HG03097 (cell line): ENCODE results near the gene CARMIL1.
A peak's percentile ranks its signal among the peaks of the same experiment; 100 is the strongest.
"Not testable (repeated sequence)": the region's sequence is repeated elsewhere in the genome, so short reads cannot be mapped to it uniquely, and the experiment has no call there.

Experiments used
- ATAC-seq: cut with Tn5 transposase; IDR thresholded peaks from one replicate; pipeline ENCODE4 v1.9.1; 2021; ENCODE audit not compliant: unreplicated experiment, low FRiP score

Gene CARMIL1

DNA sequence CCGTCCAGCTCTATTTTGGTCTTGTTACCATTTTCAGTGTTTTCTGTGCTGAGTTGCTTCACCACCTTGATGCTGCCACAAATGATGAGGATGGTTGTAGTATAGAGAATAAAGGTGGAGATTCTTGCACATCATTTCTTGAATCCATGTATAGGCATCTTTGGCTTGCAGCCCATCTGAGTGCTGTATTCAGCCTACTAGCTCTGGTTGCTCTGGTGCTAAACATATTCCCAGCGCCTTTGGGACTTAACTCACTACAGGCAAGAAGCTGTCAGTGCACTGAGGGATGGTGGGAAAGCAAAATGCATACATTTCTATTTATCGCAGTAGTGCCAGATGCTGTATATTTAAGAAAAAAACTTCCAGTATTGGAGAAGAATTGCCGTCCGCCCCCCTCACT is 86.0 kb downstream of the CARMIL1 start:
- ATAC-seq, result no peak

DNA sequence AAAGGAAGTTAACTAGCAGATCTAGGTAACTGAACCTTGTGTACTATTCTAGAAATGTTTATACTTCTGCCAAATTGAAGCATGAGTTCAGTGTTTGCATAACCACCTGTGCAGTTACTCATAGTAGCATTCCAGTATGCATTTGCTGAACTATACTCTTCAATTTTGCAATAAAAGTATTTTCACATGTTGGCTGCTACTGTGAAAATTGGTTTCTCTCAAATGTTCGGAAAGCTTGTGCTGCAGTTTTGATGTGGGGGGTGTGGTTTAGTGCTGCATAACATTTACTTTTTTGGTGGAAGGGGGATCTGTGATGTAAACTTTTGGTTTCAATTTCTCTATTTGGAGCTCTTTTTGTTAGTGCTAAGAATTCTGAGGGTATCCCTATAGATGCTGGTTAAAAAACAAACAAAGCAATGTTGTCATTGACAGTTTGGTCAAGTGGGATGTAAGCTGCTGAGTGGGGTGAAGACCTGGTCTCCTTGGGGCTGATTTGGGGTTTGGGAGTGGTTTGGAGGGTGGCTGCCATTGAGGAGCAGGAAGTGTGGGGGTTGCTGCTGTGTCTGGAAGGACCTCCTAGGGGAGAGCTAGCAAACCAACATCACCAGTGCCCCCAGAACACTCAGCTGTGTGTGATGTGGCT is 87.8 kb downstream of the CARMIL1 start:
- ATAC-seq, result peak; percentile 37

DNA sequence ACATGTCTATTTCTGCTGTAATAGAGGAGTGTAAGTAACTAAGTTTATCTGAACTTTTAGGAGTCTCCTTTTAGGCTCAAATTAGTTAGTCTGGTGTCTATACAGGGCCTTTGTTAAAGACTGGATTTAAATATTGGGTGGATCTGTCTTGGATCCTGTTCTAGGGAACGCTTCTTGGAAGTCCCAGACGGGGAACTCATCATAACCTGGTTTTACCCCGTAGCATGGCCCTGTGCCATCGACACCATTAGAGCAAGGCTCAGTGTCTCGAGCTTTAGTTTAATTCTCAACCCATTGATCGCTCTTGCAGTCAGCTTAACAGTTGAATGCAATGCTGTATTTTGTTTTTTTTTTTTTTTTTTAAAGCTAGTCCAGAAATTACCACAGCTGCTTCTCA is 89.9 kb downstream of the CARMIL1 start:
- no peak for ATAC-seq

DNA sequence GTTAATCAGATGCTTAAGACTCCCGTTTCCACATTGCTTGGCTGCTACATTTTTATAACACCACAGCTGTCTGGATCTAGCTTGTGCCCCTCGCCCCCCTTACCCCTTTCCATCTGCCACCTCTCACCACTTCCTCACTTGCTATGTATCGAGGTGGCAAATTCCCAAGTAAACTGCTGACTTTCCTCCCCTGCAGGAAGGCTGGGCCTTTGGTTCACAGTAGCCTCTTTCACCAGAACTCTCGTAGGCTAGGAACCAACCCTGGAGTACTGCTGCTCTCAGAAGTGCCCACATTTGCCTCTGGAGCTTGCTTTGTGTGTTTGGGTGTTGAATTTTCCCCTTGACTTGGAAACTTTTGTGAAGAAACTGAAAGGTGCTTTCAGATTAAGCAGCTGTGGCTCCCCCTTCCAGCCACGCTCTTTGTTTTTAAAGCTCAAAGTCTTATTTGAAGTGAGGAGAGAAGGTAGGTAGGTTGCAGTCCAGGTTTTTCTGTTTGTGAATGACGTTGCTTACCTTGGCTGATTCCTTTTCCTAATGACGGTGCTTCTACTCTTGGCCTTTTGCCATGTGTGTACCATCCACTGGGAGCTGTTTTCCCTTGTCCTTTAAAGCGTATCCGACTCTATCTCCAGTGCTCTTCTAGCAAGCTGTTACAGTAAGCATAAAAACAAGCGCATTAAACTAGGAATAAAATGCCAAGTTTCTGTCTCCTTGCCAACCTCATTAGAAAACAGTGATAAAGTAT is 90.4 kb downstream of the CARMIL1 start:
- no peak for ATAC-seq

DNA sequence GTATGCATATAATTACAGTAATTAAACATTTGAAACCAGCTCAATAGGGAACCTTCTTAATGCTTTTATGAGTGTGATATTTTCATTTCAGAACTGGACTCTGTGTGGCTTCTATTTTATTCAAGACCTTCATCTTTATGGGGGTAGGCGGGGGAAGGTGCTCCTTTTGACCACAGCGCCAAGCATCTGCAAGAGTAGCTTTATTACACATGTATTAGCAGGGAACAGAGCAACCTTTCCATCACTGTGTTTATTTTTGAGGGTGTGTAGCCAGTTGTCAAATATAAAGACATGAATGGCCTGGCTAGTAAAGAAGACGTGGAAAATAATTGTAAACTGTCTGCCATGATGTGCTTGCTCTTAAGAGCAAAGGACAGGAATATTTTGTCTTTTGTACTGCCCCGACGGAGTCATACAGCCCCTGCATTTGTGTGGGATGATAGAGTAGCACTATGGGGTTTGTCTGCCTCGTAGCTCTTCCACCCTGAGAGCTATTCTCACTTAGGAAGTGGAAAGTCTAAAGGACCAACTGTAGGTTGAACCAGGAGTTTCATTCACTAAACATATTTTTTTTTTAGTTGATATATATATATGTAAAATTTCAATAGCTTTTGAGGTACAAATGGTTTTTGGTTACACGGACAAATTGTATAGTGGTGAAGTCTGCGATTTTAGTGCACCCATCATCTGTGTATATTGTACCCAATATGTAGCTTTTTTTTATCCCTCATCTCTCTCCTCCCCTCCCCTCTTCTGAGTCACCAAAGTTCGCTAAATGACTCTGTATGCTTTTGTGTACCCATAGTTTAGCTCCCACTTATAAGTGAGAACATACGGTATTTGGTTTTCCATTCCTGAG is 91.2 kb downstream of the CARMIL1 start:
- ATAC-seq, result no peak

DNA sequence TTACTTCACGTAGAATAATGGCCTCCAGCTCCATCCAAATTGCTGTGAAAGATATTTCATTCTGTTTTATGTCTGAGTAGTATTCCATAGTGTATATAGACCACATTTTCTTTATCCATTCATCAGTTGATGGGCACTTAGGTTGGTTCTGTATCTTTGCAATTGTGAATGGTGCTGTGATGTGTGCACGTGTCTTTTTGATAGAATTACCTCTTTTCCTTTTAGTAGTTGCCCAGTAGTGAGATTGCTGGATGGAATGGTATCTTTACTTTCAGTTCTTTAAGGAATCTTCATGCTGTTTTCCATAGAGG is 91.8 kb downstream of the CARMIL1 start:
- no peak for ATAC-seq

DNA sequence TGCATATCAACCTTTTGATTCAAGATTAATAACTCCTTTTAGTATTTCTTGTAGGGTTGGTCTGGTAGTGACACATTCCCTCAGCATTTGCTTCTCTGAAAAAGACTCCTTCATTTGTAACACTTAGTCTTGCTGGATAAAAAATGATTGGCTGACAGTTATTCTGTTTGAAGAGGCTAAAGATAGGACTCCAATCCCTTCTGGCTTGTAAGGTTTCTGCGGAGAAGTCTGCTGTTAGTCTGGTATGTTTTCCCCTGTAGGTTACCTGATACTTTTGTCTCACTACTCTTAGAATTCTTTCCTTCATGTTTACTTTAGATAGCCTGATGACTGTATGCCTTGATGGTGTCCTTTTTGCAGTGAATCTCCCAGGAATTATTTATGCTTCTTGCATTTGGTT is 96.0 kb downstream of the CARMIL1 start:
- no peak for ATAC-seq

DNA sequence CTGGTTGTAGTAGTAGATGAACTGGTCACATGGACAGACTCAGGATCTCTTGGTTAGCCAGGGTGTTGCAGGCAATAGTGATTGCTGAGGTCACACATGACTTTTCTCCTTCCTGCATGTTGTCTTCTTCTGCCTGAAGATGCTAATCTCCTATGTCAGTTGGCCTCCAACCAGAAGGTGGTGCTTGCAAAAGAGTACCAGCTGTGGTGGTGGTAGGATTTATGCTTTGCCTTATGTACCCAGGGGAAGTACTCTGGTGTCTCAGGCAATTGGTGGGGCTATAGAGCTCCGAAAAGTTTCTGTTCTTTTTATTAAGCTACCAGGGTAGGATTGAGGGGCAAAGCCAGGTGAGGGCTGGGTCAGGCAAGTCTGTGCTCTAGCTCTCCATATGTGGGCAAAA is 98.5 kb downstream of the CARMIL1 start:
- ATAC-seq, result no peak

DNA sequence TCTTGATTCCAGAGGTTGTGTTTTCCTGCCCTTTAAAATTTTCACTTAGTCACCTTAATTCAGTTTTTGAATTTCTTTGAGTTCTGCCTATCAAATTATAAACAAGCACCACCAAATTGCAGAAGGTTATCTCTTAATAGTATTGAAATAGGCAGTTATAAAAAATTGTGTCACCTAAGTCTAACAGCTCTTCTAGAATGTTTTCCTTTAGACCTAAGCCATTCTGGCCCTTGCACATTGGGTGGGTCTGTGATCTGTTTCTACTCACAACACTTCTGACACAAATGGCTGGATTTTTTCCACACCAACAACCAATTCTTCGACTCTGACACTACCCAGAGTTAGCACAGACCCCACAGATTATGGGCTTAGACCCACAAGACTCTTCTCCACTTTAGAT is 101.9 kb downstream of the CARMIL1 start:
- ATAC-seq, result no peak

DNA sequence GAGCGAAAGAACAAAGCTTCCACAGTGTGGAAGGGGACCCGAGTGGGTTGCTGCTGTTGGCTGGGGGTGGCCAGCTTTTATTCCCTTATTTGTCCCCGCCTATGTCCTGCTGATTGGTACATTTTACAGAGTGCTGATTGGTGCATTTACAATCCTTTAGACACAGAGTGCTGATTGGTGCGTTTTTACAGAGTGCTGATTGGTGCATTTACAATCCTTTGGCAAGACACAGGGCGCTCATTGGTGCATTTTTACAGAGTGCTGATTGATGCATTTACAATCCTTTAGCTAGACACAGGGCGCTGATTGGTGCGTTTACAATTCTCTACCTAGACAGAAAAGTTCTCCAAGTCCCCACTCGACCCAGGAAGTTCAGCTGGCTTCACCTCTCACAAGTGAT is 103.3 kb downstream of the CARMIL1 start:
- ATAC-seq, result not testable (repeated sequence)

DNA sequence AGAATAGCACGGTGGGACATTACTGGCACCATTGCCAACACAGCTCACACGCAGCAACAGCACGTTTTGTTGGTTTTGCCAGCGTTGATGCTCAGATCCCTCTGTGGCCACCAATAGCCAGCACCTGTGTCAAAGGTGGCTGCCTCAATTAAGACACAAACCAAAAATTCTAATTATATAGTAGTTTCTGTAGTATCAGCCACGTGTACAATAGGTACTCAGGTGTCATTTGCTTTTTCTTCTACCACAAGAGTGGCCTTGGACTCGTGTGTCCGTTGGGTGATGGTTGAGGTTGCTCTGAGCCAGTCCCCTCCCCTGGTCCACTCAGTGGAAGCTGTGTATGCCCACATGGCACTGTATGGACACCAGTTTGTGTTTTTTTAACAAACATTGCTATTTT is 105.1 kb downstream of the CARMIL1 start:
- no peak for ATAC-seq

DNA sequence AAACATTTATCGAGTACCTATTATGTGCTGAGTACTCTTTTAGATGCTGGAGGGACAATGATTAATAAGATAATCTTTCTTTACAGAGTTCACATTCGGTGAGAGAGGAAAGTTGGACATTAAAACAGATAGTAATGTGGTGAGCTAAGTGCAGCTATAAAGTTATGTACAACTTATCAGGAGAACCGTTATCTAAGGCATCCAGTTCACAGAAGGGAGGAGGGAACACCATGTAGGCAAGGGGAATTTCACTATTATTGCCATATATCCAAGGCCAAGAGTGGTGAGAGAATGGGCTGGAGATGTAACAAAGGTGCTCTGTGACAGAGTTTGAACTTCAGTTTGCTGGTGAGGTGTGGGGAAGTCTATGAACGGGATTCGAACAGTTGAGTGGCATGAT is 105.8 kb downstream of the CARMIL1 start:
- no peak for ATAC-seq

DNA sequence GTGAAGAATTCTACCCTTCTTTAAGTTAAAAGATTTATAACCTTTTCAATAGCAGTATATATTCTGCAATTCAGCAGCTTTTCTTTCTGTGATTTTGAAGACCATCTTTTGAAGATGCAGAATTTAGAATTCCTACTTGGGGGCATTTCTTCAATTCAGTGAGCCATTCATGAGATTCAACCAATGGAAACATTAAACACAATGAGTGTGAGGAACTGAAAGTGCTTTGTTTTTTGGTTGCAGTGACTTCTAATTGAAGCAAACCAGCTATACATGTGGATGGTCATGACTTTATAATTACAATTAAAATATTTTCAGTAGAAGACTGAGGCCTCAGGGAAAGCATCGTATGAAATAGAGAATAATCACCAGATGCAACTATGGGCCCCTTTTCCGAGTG is 108.3 kb downstream of the CARMIL1 start:
- ATAC-seq, result peak; percentile 55

DNA sequence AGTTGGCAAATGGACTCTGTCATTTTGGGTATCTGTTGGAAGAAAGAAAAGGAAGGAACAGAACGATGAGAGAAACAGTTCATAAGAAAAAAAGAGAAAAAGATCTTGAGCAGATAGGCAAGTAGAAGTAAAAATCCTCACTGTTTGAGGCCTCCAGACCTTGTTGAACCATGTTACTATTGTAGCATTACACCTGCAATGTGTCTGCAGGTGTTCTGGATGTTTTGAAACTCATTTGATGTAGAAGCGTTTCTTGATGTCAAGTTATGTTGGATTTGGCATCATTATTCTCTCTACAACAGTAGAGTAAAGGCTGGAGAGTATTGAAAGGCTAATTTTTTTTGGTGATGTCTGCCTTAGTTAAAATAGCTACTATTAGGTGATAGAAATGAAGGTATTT is 108.7 kb downstream of the CARMIL1 start:
- ATAC-seq, result no peak

DNA sequence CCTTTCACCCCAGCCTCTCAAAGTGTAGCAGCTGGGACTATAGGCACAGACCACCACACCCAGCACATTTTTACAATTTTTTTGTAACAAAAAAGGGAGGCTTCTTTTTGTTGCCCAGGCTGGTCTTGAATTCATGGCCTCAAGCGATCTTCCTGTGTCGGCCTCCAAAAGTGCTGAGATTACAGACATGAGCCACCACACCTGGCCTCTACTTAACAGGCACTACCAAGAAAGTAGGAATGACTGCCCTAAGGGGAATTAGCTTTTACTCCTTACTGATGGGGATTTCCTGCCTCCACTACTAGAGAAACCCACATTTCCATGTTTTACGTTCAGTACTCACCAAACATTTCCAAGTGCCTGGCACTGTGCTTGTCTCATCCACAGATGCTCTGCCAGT is 109.6 kb downstream of the CARMIL1 start:
- no peak for ATAC-seq

DNA sequence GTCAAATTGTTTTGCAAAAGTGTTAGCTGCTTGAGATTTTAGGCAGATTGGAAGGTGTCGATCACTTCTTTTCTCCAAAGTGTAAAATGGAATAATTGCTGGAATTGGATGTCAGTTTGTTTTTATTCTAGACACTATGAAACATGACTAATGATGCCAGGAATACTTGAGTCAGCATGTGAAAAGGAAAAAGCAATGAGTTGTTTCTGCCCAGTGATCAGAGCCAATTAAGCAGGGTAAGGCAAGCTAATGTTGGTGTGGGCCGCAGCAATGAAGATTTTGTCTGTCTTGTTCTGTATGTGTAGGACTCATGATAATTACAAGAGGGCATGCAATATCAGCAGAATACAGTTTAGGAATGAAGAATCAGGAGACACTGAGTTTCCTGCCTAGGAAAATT is 110.3 kb downstream of the CARMIL1 start:
- ATAC-seq, result no peak

DNA sequence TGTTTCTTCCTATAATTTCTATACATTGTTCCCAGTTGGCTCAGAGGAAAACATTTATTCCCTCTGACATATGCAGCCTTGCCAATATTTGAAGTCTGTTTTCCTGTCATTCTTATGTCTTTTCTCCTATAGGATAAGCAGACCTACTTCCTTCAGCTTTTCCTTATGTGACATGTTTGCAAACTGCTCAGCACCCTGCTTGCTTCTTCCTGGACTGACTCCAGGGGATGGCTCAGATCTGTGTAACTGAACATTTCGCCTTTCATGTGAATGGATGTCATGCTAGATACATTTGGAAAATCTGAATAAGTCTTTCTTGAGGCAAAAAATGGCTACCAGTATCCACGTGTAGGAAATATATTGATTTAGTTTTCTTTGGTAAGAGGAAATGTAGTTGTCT is 113.2 kb downstream of the CARMIL1 start:
- no peak for ATAC-seq

DNA sequence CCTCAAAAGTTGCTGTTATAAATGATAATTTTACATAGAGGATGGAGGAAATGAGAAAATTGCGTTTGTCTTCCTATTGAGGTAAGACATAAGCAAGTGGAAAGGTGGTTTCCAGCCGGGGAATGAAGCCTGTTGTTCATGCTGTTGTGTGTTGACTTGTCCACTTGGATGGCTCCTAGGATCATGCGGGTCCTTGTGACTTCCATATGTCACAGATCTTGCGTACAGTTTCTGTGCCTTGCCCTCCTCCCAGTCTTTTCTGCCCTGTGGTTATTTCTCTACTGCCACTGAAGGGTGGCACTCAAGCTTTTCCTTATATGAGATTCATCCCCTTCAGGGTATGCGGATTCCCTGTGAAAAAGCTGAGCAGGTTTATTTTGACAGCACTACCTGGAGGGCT is 116.6 kb downstream of the CARMIL1 start:
- no peak for ATAC-seq

DNA sequence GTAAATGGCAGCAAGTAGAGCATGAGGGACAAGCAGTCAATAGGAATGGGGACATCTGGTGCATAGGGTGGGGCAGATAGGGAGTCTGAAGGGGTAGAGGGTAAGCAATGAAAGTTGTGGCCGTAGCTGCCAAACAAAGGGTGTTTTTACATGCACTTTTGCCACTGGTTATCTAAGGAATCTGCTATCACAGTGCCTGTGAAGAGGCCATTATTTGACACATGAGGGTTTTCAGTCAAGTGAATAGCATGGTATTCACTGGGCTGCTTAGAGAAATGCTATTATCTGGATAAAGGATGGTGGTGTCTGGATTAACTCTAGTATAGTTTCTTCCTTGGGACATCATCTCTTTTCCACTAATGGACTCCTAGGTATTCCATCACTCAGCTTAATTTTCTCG is 118.2 kb downstream of the CARMIL1 start:
- ATAC-seq, result no peak

DNA sequence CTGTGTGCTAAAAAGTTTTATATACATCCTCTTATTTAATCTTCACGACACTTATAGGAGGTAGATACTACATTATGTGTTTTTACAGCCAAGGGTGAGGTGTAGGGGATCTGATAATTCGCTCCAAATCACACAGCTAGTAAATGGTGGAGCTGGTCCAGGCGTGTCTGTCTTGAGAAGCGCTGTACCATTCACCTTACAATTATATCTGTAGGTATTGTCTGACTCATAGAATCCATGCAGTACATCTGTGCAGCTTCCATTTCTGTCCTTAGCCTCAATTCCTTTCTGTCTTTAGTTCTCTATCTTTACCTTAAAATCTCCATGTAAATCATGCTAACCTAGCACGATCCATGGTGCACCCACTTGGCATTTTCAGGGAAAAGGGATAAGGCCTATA is 120.7 kb downstream of the CARMIL1 start:
- no peak for ATAC-seq

DNA sequence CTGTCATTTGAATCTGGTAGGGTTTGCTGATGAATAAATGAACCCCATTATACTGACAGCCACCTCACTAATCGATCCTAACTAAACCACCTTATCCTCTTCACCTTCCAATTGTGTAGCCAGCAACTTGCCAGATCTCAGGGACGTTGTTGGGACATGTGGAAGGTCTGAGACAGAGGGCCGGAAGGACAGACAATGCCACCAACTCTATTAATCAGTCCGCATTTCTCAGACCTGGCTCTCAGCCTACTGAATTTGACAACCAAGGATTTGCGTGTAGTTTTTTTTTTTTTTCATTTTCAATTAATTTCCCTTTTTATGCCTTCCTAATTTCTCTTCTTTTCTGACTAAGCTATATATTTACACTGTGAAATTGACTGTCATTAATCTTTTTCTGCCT is 122.5 kb downstream of the CARMIL1 start:
- no peak for ATAC-seq

DNA sequence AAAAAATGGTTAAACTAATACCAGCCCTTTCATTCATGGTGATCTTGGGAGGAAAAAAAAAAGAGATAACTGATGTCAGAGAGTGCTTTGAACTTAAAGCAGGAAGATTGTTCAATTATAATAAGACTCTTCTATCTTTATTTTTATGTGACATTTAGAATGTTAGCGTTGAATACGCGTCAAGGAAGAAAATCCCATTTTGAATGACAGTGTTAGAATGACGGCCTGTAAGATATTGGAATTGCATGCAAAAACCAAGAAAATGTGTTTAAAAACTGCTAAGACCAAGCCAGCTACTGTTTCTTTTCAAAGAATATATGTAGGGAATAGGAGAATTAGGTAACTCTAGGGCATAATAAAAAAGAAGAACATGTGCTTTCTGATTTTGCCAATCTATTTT is 123.0 kb downstream of the CARMIL1 start:
- no peak for ATAC-seq
